Smooth muscle cell (in vitro differentiated cells): Measurements from ENCODE around the gene PDCL2. TPM values are rescaled to one million over a fixed set of nuclear protein-coding genes. Genes with fewer than 3 reads are reported as not detected.

Experiments used
- DNase-seq: peaks from one replicate; lab custom pipeline; 2025; ENCODE audit not compliant: unreplicated experiment; lab: John Stamatoyannopoulos, UW
- H2AFZ ChIP-seq: fragments of 200-600 bp; sonication (generic); 2 replicates; pipeline ENCODE4 v1.6.0; 2016; ENCODE audit warnings: antibody characterized with exemption, low read depth, mild to moderate bottlenecking
- H3F3A ChIP-seq: fragments of 200-600 bp; sonication (generic); 2 replicates; pipeline ENCODE4 v1.6.0; 2017; ENCODE audit warnings: antibody characterized with exemption, low read depth
- H3K27ac ChIP-seq: fragments of 200-600 bp; sonication (generic); 2 replicates; pipeline ENCODE4 v1.5.1; 2016; ENCODE audit warnings: low read depth, mild to moderate bottlenecking
- H3K27me3 ChIP-seq: fragments of 200-600 bp; sonication (generic); 2 replicates; pipeline ENCODE4 v1.6.1; 2016; ENCODE audit warnings: low read depth, mild to moderate bottlenecking
- H3K36me3 ChIP-seq: fragments of 200-600 bp; sonication (generic); 2 replicates; pipeline ENCODE4 v1.5.1; 2016; ENCODE audit warnings: low read depth
- H3K4me1 ChIP-seq: fragments of 200-600 bp; sonication (generic); 2 replicates; pipeline ENCODE4 v1.5.1; 2016; ENCODE audit warnings: low read depth
- H3K4me2 ChIP-seq: fragments of 200-600 bp; sonication (generic); 2 replicates; pipeline ENCODE4 v1.6.0; 2016; ENCODE audit warnings: mild to moderate bottlenecking
- H3K4me3 ChIP-seq: fragments of 200-600 bp; sonication (generic); 2 replicates; pipeline ENCODE4 v1.5.1; 2016; ENCODE audit warnings: mild to moderate bottlenecking
- H3K79me2 ChIP-seq: fragments of 200-600 bp; sonication (generic); 2 replicates; pipeline ENCODE4 v1.6.0; 2016; ENCODE audit warnings: low read depth, mild to moderate bottlenecking
- H3K9ac ChIP-seq: fragments of 200-600 bp; sonication (generic); 2 replicates; pipeline ENCODE4 v1.6.0; 2016; ENCODE audit warnings: low read depth
- H3K9me3 ChIP-seq: fragments of 200-600 bp; sonication (generic); replicated peaks from 2 replicates; pipeline ENCODE4 v1.5.1; 2016; ENCODE audit warnings: low read depth
- H4K20me1 ChIP-seq: fragments of 200-600 bp; sonication (generic); 2 replicates; pipeline ENCODE4 v1.6.0; 2016; ENCODE audit warnings: low read depth
- WGBS: methylation state at CpG from one replicate; pipeline ENCODE4 v1.1.7; 2016; ENCODE audit warnings: low lambda C conversion rate; 5-methylcytosine and 5-hydroxymethylcytosine counted together
- polyA plus RNA-seq: library from polyadenylated mRNA; unstranded; fragments of >200 nt; fragmentation: Nextera tagmentation; extraction: Ambion mirVana; gene quantifications from 2 replicates; pipeline ENCODE4 v1.2.1, GENCODE V29; 2016
- total RNA-seq: library from RNA; depleted of rRNA; stranded (reverse); fragments of >200 nt; gene quantifications from 2 replicates; pipeline ENCODE4 v1.2.3, GENCODE V29; 2014
- TF ChIP-seq, protein P1 (sequence below): fragments of 200-600 bp; sonication (generic); IDR thresholded peaks from 2 replicates; pipeline ENCODE4 v1.5.1; 2017; ENCODE audit warnings: borderline replicate concordance, mild to moderate bottlenecking, antibody characterized with exemption; ENCODE audit not compliant: insufficient read depth, poor library complexity, severe bottlenecking

The PDCL2 gene
- total and polyA plus RNA-seq, 2 experiments from 2014 or later: not detected

DNA sequence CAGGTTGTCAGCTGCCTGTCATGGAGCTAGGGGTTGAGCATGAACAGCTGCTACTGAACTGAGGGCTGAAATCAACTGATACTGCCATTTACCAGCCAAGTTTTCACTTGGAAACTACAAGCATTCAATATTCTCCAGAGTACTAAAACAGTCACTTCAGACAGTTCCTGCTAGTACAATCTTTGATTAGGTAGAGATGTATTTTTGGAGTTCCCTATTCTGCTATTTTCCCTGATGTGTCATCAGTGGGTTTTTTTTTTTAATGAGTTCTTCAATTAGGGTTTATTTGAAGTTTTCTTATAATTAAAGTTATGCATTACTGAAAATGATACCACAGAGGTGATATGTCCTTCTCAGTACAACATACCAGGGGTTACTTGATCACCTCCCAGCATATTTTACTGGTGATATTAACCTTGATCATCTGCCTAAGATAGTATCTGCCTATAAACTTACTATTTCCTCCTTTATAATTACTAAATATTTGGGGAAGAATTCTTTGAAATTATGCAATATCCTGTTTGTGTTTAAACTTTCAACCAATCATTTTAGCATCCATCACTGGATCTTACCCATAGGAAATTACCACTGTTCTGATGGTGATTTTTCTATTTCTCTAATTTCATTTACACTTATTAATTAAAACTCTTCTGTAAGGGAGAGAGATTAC, 13.6 kb downstream of the PDCL2 start:
- Histone ChIP-seq H3K9me3 (peaks cover 6% of the 10 kb centered on the region), H4K20me1 (no peaks in the 10 kb centered on the region), H3K4me3 (no peak overlapping the region), H3K4me2 (no peak overlapping the region), H3K4me1 (no peaks in the 10 kb centered on the region), H3K27ac (no peak overlapping the region), H3K27me3 (no peaks in the 10 kb centered on the region), H2AFZ (no peak overlapping the region), H3K36me3 (peaks cover 5% of the 10 kb centered on the region), H3K9ac (no peak overlapping the region), H3K79me2 (no peaks in the 10 kb centered on the region), H3F3A (no peaks in the 10 kb centered on the region)
- TF ChIP-seq, protein P1, sequence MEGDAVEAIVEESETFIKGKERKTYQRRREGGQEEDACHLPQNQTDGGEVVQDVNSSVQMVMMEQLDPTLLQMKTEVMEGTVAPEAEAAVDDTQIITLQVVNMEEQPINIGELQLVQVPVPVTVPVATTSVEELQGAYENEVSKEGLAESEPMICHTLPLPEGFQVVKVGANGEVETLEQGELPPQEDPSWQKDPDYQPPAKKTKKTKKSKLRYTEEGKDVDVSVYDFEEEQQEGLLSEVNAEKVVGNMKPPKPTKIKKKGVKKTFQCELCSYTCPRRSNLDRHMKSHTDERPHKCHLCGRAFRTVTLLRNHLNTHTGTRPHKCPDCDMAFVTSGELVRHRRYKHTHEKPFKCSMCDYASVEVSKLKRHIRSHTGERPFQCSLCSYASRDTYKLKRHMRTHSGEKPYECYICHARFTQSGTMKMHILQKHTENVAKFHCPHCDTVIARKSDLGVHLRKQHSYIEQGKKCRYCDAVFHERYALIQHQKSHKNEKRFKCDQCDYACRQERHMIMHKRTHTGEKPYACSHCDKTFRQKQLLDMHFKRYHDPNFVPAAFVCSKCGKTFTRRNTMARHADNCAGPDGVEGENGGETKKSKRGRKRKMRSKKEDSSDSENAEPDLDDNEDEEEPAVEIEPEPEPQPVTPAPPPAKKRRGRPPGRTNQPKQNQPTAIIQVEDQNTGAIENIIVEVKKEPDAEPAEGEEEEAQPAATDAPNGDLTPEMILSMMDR: no peak
- DNase-seq: no peak

DNA sequence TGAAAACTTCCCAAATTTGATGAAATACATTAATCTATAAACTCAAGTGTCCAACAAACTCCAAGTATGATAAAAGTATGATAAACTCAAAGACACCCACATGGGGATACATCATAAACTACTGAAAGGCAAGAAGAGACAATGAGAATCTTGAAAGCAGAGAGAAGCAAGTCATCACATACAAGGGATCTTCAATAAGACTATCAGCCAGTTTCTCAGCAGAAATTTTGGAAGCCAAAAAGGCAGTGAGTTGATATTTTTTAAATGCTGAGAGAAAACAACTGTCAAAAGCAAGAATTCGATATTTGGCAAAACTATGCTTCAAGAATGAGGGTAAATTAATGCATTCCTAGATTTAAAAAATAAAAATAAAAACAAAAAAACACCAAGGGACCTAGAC, 16.5 kb downstream of the PDCL2 start:
- no peak overlapping the region for H3K9ac ChIP-seq
- TF ChIP-seq, protein P1: no peak
- no peaks in the 10 kb centered on the region for H3K4me1 ChIP-seq
- no peak for DNase-seq
- no peak overlapping the region for H3K4me3 ChIP-seq
- no peak overlapping the region for H2AFZ ChIP-seq
- no peaks in the 10 kb centered on the region for H4K20me1 ChIP-seq
- H3K27ac ChIP-seq: no peak overlapping the region
- 69% methylated on average over 1 of the region's 1 CpG for WGBS
- H3K36me3 ChIP-seq: peaks cover 5% of the 10 kb centered on the region
- no peaks in the 10 kb centered on the region for H3F3A ChIP-seq
- no peak overlapping the region for H3K4me2 ChIP-seq
- peaks cover 6% of the 10 kb centered on the region for H3K9me3 ChIP-seq
- no peaks in the 10 kb centered on the region for H3K79me2 ChIP-seq
- H3K27me3 ChIP-seq: no peaks in the 10 kb centered on the region

DNA sequence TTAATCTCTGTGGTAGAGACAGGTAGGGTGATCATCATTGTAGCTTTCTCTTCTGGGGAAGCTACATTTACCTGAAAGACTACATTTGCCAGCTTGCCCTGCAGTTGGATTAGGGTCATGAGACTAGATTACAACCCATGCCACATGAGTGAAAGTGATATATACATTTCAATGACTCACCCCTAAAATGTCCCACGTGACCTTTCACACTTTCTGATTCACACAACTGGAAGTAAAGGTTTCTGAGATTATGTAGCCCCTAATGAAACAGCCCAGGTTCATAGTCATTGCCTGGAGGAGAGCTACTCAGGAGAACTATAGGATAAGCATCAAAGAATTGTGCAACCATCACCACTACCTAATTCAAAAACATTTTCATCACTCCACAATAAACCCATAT, 17.8 kb downstream of the PDCL2 start:
- TF ChIP-seq, protein P1: no peak
- Histone ChIP-seq H3K79me2 (no peaks in the 10 kb centered on the region), H2AFZ (no peak overlapping the region), H3K27me3 (no peaks in the 10 kb centered on the region), H3K36me3 (peaks cover 5% of the 10 kb centered on the region), H3K4me1 (no peaks in the 10 kb centered on the region), H3K9me3 (peaks cover 6% of the 10 kb centered on the region), H3K4me2 (no peak overlapping the region), H4K20me1 (no peaks in the 10 kb centered on the region), H3K27ac (no peak overlapping the region), H3F3A (no peaks in the 10 kb centered on the region), H3K4me3 (no peak overlapping the region), H3K9ac (no peak overlapping the region)
- 85% methylated on average over 1 of the region's 1 CpG for WGBS
- DNase-seq: no peak

DNA sequence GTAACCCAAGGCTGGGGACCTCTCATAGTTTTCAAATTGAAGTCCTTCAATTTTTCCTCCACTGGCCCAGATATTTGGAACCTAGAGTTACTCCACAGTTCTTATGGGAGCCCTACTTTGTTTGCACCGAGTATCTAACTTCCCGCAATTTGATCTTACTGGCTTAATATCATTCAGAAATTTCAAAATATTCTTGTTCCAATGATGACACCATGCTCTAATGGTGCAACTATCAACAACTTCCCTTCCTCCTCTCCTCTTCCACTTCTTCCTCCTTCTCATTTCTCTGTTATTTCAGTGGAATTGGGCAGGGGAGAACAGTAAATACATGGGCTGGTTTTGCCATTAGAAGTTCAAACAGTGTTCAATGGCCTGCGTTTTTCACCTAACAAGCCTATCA, 20.2 kb downstream of the PDCL2 start:
- no peak for DNase-seq
- Histone ChIP-seq H3K9me3 (peaks cover 6% of the 10 kb centered on the region), H3K27me3 (no peaks in the 10 kb centered on the region), H3F3A (no peaks in the 10 kb centered on the region), H3K9ac (no peak overlapping the region), H4K20me1 (no peaks in the 10 kb centered on the region), H3K4me2 (no peak overlapping the region), H3K27ac (no peak overlapping the region), H3K4me3 (no peak overlapping the region), H3K36me3 (peaks cover 5% of the 10 kb centered on the region), H2AFZ (no peak overlapping the region), H3K4me1 (no peaks in the 10 kb centered on the region), H3K79me2 (no peaks in the 10 kb centered on the region)
- whole genome bisulfite sequencing: 92% methylated on average over 3 of the region's 3 CpGs
- TF ChIP-seq, protein P1: no peak
